Measurements from ENCODE around the gene CD79B.

DNA sequence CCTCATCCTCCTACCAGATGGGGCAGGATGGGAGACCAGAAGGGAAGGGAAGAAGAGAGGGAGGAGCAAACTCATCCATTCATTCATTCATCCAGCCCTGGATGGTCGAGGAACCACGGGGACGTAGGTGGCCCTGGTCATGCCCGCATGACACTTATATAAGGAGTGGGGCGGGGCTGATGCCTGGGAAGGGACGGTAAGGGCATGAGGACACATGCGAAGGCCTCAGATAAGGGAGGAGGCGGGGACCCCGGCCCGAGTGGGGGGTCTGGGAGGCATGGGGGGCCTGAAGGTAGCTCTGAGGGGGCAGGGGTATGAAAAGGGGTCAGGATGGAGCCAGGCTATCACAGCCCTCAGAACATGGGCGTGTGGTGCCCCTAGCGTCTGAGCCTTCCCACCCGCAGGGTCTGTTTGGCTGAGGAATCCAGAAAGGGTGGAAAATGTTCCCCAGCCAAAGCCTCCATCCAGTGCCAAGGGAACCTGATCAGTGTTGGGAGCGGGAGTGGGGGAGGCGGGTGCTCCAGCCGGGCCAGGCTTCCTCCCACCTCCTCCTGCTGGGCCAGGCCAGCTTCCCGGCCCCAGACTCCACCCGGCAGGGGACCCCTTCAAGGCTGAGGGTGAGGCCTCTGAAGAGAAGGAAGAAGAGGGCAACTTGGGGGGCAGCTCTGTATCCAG is 17.6 kb upstream of the CD79B start:
- no peak for TF ChIP-seq CTCF (IDR thresholded peaks at IDR 0.05)
- TF ChIP-seq POLR2A (IDR thresholded peaks at IDR 0.05): no peak
